ENCODE results near the gene AHCYL1. TPM values are rescaled to one million over a fixed set of nuclear protein-coding genes. Genes with fewer than 3 reads are reported as not detected.
A peak's percentile ranks its signal among the peaks of the same experiment; 100 is the strongest.

AHCYL1 gene
- total RNA-seq, 1 experiment from 2014 or later = 56.4 TPM

DNA sequence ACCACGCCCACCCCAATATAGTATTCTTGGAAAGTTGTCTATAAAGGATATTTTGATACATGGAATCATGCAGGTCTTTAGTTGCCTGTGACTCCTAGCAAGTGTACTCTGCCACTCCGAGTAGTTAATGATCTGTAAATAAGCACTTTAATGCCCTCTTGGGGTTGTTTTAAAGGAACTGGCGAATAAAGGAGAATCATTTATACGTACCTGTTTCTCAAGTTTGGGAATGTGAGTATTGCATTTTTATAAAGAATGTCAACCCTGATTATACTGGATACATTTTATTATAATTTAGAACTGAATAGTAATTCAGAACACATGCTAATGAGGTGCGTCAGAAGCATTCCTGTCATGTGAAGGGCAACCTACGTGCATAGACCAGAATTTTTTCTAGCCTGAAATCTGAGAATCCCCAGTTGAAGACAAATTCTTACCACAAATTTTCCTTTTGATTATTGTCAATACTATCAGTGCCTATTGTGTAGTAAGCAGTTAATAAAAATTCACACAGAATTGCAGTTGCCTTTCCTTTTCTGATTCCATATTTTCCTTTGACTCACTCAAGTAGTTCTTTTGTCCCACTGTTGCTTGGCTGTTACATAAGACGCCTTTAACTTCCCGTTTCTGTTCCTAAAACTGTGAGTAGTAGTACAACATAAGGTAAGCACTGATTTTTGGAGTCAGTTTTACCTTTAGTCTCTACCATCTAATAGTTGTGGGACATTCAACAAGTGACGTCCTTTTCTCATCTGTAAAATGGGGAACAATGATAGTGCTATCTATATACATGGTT, 5.1 kb downstream of the AHCYL1 start:
- in situ Hi-C loops (cut with HindIII; ENCODE audit: low pct_unique_long_range_greater_than_20kb, low sequenced_read_pairs) = no loop called here
- no peak for DNase-seq (ENCODE audit: low read depth, low spot score)

- in situ Hi-C loops (cut with HindIII; ENCODE audit: low pct_unique_long_range_greater_than_20kb, low sequenced_read_pairs) = no loop called here
- DNase-seq (ENCODE audit: low read depth, low spot score) = no peak
These were observed 5.7 kb downstream of the AHCYL1 start for GRCh38 chr1:109990302-109990653.

- in situ Hi-C loops (cut with HindIII; ENCODE audit: low pct_unique_long_range_greater_than_20kb, low sequenced_read_pairs) = no loop called here
- no peak for DNase-seq (ENCODE audit: low read depth, low spot score)
These were observed 6.9 kb downstream of the AHCYL1 start for GRCh38 chr1:109991400-109991925.

GRCh38 chr1:109993885-109994284, 9.3 kb downstream of the AHCYL1 start:
- no peak for DNase-seq (ENCODE audit: low read depth, low spot score)
- in situ Hi-C loops (cut with HindIII; ENCODE audit: low pct_unique_long_range_greater_than_20kb, low sequenced_read_pairs) = no loop called here

GRCh38 chr1:109994654-109995053, 10.1 kb downstream of the AHCYL1 start:
- DNase-seq (ENCODE audit: low read depth, low spot score) = no peak
- in situ Hi-C loops (cut with HindIII; ENCODE audit: low pct_unique_long_range_greater_than_20kb, low sequenced_read_pairs) = no loop called here

DNA sequence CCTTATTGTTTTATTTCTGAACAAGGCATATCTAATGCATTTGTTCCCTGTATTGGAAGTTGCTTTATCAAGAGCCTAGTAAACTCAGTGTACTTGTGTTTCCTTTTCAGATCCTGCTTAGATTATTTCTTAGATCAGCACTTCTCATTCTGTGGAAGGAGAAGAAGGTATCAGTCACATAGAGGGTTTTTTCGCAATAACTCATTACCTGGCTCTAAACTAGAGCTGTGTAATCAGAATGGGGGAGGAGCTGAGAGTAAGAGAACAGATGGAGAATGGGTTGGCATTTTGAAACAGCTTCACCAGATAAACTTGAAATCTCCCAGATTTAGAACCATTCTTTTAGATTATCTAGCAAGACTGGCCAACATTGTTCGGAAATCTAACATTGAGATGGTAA, 11.0 kb downstream of the AHCYL1 start:
- DNase-seq (ENCODE audit: low read depth, low spot score) = no peak
- in situ Hi-C loops (cut with HindIII; ENCODE audit: low pct_unique_long_range_greater_than_20kb, low sequenced_read_pairs) = no loop called here

GRCh38 chr1:109996476-109996875, 11.9 kb downstream of the AHCYL1 start:
- in situ Hi-C loops (cut with HindIII; ENCODE audit: low pct_unique_long_range_greater_than_20kb, low sequenced_read_pairs) = no loop called here
- peak; percentile 98 for DNase-seq (ENCODE audit: low read depth, low spot score)

DNA sequence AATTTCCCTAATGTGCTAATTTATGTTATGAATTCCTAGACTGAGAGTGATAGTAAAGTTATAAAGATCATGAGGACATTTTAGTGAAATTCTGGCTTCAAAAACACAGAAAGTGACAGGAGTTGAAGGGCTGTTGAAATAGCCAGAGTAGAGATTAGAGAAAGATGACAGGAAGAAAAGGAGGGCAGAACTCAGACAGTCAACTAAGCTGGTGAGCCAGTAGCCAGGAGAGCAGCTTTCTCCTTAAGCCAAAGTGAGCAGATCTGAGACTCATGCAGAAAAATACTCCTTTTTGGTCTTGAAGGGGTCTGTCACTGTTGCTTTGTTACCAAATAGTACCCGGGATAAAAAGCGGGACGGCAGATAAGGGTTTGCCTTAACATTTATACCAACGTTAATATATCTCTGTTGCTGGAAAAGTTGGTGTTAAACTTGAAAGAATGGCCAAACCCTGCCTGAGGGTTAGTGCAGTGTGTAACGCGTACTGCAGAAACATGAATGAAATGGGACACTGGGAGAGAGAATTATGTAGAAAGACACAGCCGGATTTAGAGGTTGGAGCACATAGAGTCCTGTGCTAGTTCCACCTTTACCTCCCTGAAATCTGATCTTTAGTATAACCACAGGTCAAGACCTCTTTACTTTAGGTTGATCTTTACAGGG, 12.8 kb downstream of the AHCYL1 start:
- in situ Hi-C loops (cut with HindIII; ENCODE audit: low pct_unique_long_range_greater_than_20kb, low sequenced_read_pairs) = no loop called here
- no peak for DNase-seq (ENCODE audit: low read depth, low spot score)

DNA sequence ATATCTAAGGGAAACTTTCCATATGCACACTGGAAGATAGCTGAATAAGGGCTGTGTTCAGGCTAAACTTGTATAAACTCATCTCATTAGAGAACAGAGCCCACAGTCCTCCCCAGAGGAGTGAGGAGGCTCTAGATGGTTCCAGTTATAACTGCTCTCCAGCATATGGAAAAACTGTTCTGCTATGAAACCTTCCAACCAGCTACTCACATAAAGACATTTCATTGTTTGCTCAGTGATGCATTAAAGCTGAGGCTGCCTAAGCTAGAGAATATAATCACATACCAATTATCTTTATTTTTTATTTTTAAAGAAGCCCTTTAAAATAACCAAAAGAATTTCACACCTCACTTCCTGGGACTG, 13.3 kb downstream of the AHCYL1 start:
- in situ Hi-C loops (cut with HindIII; ENCODE audit: low pct_unique_long_range_greater_than_20kb, low sequenced_read_pairs) = no loop called here
- DNase-seq (ENCODE audit: low read depth, low spot score) = no peak

GRCh38 chr1:110002695-110003094, 18.1 kb downstream of the AHCYL1 start:
- DNase-seq (ENCODE audit: low read depth, low spot score) = no peak
- in situ Hi-C loops (cut with HindIII; ENCODE audit: low pct_unique_long_range_greater_than_20kb, low sequenced_read_pairs) = no loop called here

GRCh38 chr1:110003747-110004428, 19.3 kb downstream of the AHCYL1 start:
- in situ Hi-C loops (cut with HindIII; ENCODE audit: low pct_unique_long_range_greater_than_20kb, low sequenced_read_pairs) = no loop called here

GRCh38 chr1:110004583-110004982, 20.0 kb downstream of the AHCYL1 start:
- in situ Hi-C loops (cut with HindIII; ENCODE audit: low pct_unique_long_range_greater_than_20kb, low sequenced_read_pairs) = no loop called here
- no peak for DNase-seq (ENCODE audit: low read depth, low spot score)

More at GRCh38 chr1:110003747-110004428, 19.3 kb downstream of the AHCYL1 start:
- DNase-seq (ENCODE audit: low read depth, low spot score) = no peak

- in situ Hi-C loops (cut with HindIII; ENCODE audit: low pct_unique_long_range_greater_than_20kb, low sequenced_read_pairs) = no loop called here
- peak; percentile 45 for DNase-seq (ENCODE audit: low read depth, low spot score)
These were observed 21.4 kb downstream of the AHCYL1 start for GRCh38 chr1:110005971-110006370.

DNA sequence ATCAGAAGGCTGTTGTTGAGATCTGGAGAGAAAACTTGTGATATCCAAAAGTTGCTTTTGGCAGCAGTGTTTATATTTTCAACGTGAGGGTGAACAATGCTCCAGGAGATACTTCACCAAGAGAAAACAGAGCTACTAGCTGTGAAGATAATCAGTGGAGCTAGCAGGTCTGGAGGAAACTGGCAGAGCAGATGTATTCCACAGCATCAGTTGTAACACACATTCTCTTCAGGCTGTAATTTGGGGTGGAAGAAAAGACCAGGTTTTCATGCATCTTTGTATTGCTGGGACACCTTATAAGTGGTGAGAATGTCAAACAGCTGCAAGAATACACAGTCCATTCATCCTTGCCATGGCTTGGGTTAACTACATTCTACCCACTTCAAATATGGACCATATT, 22.0 kb downstream of the AHCYL1 start:
- no peak for DNase-seq (ENCODE audit: low read depth, low spot score)
- in situ Hi-C loops (cut with HindIII; ENCODE audit: low pct_unique_long_range_greater_than_20kb, low sequenced_read_pairs) = no loop called here

DNA sequence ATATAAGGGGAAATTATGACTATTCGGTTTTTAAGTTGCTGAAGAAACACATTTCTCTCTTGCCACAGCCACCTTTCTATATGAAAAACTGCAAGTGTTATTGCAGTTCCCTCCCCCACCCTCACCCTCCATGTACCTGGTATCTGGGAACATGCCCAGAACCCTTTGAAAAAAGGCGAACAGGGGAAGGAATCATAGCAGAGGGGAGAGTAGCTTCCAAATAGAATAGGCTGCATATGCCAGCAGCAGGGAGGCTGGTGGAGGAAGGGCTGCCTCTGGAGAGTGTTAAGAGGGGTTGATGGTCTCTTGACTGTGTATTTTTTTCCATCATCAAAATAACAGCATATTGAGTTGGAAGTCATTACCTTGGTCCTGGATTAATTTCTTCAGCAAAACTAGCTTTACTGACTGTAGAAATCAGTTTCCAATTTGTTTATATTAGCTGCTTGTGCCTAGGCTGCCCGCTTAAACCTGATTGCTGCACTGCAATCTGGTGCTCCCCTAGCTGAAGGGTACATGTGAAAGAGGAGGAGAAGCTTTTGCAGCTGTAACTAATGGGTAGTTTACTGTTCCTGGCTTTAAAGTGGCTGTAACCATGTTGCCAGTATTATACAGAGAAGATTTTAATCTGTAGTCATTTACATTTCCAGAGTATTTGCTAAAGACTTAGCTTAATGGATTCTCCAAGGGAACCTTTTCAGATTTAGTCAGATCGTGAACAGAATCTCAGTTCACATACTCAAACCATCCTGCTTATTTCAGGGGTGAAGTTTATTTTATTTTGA, 22.7 kb downstream of the AHCYL1 start:
- no peak for DNase-seq (ENCODE audit: low read depth, low spot score)

DNA sequence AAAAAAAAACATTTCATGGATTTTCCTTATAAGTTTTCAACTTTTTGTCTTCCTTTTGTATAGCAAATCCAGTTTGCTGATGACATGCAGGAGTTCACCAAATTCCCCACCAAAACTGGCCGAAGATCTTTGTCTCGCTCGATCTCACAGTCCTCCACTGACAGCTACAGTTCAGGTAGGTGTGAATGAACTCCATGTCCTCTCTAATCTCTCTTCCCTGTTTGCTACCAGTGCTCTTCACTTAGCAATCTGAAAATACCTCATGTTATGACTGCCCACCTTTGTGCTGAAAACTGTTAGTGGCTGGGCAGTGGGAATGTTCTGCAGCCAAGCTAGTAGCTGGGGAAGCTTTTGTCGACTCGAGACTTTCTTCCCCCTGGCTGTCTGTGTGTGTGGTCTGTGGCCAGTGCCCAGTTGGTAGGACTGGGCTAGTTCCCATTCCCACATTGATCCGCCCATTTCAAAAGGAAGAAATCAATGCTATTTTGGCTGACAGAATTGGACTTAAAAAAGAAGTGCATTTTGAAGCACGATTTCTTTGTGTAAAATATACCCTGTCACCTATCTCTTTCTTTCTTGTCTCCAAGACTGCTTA, 24.5 kb downstream of the AHCYL1 start:
- DNase-seq (ENCODE audit: low read depth, low spot score) = no peak
- in situ Hi-C loops (cut with HindIII; ENCODE audit: low pct_unique_long_range_greater_than_20kb, low sequenced_read_pairs) = no loop called here

More for the DNA sequence above, 22.7 kb downstream of the AHCYL1 start:
- in situ Hi-C loops (cut with HindIII; ENCODE audit: low pct_unique_long_range_greater_than_20kb, low sequenced_read_pairs) = no loop called here

- in situ Hi-C loops (cut with HindIII; ENCODE audit: low pct_unique_long_range_greater_than_20kb, low sequenced_read_pairs) = no loop called here
- DNase-seq (ENCODE audit: low read depth, low spot score) = peak; percentile 85
These were observed 27.0 kb downstream of the AHCYL1 start for GRCh38 chr1:110011527-110012041.

Data from SK-MEL-5 (cell line).